ENCODE measurements around the gene MAST4. TPM values are rescaled to one million over a fixed set of nuclear protein-coding genes. Genes with fewer than 3 reads are reported as not detected.

The MAST4 gene
- total RNA-seq, 1 donor from 2014 or later: 17.2 TPM

DNA sequence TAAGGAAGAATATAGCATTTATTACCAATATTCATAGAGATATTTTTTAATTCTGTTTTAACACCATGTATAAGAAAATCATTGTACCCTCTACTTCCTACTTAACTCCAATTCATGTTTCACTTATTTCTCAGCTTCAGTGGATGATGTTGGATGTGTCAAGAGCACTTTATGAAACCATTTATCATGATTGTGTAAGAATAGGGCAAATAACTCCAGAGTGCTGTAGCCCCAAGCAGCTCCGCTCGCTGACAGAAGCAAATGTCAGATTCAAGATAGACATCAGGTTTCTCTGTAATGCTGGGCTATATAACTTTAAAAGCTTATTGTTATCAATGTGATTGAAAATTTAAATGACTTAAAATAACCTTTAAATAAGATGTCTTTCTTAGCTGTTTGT is 50.4 kb downstream of the MAST4 start:
- no peak overlapping the region for H3K4me3 Mint-ChIP-seq
- H3K27me3 Mint-ChIP-seq: no peaks in the 10 kb centered on the region
- H3K36me3 Mint-ChIP-seq (ENCODE audit: low read depth): no peaks in the 10 kb centered on the region
- POLR2A ChIA-PET: no interaction called here
- TF ChIP-seq, protein P1, sequence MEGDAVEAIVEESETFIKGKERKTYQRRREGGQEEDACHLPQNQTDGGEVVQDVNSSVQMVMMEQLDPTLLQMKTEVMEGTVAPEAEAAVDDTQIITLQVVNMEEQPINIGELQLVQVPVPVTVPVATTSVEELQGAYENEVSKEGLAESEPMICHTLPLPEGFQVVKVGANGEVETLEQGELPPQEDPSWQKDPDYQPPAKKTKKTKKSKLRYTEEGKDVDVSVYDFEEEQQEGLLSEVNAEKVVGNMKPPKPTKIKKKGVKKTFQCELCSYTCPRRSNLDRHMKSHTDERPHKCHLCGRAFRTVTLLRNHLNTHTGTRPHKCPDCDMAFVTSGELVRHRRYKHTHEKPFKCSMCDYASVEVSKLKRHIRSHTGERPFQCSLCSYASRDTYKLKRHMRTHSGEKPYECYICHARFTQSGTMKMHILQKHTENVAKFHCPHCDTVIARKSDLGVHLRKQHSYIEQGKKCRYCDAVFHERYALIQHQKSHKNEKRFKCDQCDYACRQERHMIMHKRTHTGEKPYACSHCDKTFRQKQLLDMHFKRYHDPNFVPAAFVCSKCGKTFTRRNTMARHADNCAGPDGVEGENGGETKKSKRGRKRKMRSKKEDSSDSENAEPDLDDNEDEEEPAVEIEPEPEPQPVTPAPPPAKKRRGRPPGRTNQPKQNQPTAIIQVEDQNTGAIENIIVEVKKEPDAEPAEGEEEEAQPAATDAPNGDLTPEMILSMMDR (IDR thresholded peaks at IDR 0.05): no peak
- ATAC-seq (ENCODE audit: low read depth) (no peak), DNase-seq (no peak)
- intact Hi-C loops (cut with micrococcal nuclease): no loop called here
- CTCF ChIA-PET: no interaction called here
- H3K9me3 Mint-ChIP-seq: peaks cover 6% of the 10 kb centered on the region
- H3K27ac Mint-ChIP-seq: no peak overlapping the region
- H3K4me1 Mint-ChIP-seq: peaks cover 14% of the 10 kb centered on the region

DNA sequence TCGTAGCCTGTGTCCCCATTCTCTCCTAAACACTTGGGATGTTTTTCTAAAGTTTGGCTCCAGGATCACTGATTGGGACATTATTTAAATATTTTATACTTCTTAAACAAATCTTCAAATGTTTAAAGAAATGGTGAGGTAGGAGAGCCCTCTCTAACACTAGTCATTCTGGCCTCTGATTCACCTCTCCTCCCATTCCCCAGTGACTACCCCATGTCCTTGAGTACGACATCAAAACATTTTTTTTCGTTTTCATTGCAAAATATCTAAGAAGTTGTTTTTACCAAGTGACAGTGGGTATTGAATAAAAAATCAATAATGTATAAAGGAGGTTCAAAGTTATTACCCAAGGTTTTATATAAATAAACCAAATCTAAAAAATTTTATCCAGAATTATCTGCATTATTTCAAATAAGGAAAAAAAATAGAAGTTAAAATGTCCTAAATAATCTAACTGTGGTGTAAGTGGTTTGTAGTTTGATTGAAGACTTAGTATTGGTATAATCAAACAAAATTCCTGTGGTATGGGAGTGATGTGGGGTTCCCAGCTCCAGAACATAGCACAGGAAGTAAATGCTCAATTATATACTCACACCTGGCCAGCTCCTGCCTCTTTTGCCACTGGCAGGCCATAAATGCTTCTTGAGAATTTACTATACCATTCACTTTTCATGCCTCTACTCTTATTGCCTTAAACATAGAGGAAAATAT is 51.1 kb downstream of the MAST4 start:
- Mint-ChIP-seq H3K4me3 (no peak overlapping the region), H3K27me3 (no peaks in the 10 kb centered on the region), H3K27ac (no peak overlapping the region), H3K9me3 (peaks cover 6% of the 10 kb centered on the region), H3K36me3 (ENCODE audit: low read depth) (no peaks in the 10 kb centered on the region), H3K4me1 (peaks cover 14% of the 10 kb centered on the region)
- TF ChIP-seq, protein P1 (IDR thresholded peaks at IDR 0.05): no peak
- ATAC-seq (ENCODE audit: low read depth) (no peak), DNase-seq (no peak)
- intact Hi-C loops (cut with micrococcal nuclease): no loop called here
- CTCF ChIA-PET: no interaction called here
- POLR2A ChIA-PET: no interaction called here

GRCh38 chr5:66652818-66653217 is 56.6 kb downstream of the MAST4 start:
- ChIA-PET POLR2A (no interaction called here), CTCF (no interaction called here)
- intact Hi-C loops (cut with micrococcal nuclease): no loop called here
- Mint-ChIP-seq H3K27me3 (no peaks in the 10 kb centered on the region), H3K36me3 (ENCODE audit: low read depth) (no peaks in the 10 kb centered on the region), H3K4me3 (no peak overlapping the region), H3K27ac (no peak overlapping the region), H3K9me3 (peaks cover 6% of the 10 kb centered on the region), H3K4me1 (peaks cover 5% of the 10 kb centered on the region)
- TF ChIP-seq, protein P1 (IDR thresholded peaks at IDR 0.05): no peak
- DNase-seq (no peak), ATAC-seq (ENCODE audit: low read depth) (no peak)

GRCh38 chr5:66653325-66653724 is 57.1 kb downstream of the MAST4 start:
- TF ChIP-seq, protein P1 (IDR thresholded peaks at IDR 0.05): no peak
- no peak overlapping the region for H3K27ac Mint-ChIP-seq
- H3K9me3 Mint-ChIP-seq: peaks cover 6% of the 10 kb centered on the region
- H3K36me3 Mint-ChIP-seq (ENCODE audit: low read depth): no peaks in the 10 kb centered on the region
- no peaks in the 10 kb centered on the region for H3K4me1 Mint-ChIP-seq
- DNase-seq (no peak), ATAC-seq (ENCODE audit: low read depth) (no peak)
- ChIA-PET CTCF (no interaction called here), POLR2A (no interaction called here)
- H3K27me3 Mint-ChIP-seq: no peaks in the 10 kb centered on the region
- no peak overlapping the region for H3K4me3 Mint-ChIP-seq
- intact Hi-C loops (cut with micrococcal nuclease): no loop called here

DNA sequence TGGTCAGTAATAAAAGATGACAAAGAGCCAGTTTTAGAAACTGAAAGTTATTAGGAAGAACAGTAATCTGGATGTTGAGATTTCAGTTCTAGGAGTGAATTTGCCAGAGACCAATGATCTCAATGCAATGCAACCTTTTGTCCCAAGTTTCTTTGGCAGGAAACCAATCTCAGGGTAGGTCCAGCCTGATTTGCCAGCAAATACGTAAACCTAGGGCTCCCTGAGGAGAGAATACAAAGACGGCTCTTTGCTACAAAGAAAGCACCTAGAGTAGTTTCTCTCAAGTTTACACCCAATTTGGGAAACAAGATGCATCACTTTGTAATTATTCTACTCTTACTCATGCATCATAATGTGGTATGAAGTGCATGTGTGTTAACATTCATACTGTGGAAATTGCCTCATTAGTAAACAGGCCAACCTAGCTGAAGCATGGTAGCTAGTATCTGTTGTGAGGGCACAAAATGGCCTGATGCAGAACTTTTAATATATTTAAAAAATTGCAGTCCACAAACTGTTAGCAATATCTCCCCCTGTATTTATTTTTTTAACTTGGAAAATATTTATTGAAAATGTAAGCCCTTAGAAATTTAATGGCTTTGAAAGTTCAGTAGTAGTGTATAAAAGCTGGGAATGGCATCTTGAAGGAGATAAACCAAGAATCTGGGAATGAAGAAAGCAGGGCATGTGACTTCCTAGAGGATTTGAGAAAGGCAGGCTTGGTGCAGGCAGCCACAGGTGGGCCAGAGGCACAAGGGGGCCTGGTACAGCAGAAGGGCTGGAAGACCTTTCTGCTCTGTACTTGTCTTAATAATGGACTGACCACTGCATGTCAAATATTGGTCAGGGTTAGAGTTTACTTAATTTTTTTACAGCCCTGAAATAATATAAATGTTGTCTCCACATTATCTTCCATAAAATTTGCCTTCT is 59.5 kb downstream of the MAST4 start:
- Mint-ChIP-seq H3K4me1 (no peaks in the 10 kb centered on the region), H3K9me3 (peaks cover 6% of the 10 kb centered on the region), H3K27ac (no peak overlapping the region), H3K27me3 (no peaks in the 10 kb centered on the region), H3K36me3 (ENCODE audit: low read depth) (no peaks in the 10 kb centered on the region), H3K4me3 (no peak overlapping the region)
- TF ChIP-seq, protein P1 (IDR thresholded peaks at IDR 0.05): no peak
- DNase-seq (no peak), ATAC-seq (ENCODE audit: low read depth) (no peak)
- ChIA-PET CTCF (no interaction called here), POLR2A (no interaction called here)
- intact Hi-C loops (cut with micrococcal nuclease): no loop called here

Measured in activated B cell treated with CpG ODN at 0.5 μM for 24 hours (primary cell).